ENCODE data around the gene ABTB2. TPM values are rescaled to one million over a fixed set of nuclear protein-coding genes. Genes with fewer than 3 reads are reported as not detected.

The ABTB2 gene
- total and polyA plus RNA-seq, 9 of the 15 experiments (the other 6 are each of a cell fraction or from before 2014, with no cell fraction given): 0.03 to 0.18 (median 0.12) TPM; not detected in 2

DNA sequence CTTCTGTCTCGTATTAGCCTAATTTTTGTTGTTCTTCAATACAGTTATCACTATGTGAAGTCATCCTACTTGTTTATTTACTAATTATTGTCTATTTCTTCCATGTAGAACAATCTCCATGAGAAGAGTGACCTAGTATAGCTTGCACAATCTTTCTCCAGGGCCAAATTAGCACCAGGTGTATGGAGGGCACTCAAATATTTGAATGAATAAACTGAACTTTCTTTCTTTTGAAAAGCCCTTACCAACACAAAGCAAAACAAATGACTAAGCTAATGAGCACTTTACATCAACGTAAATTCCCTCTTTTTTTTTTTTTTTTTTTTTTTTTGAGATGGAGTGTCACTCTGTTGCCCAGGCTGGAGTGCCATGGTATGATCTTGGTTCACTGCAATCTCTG is 34.2 kb downstream of the ABTB2 start:
- 4% methylated on average over 2 of the region's 2 CpGs for WGBS (ENCODE audit: insufficient coverage, low coverage, missing lambda C conversion rate)
- Histone ChIP-seq H4K20me1 (replicated peaks; ENCODE audit: control insufficient read depth, insufficient read depth, low read length) (no peaks in the 10 kb centered on the region), H3K79me2 (ENCODE audit: control insufficient read depth, insufficient read depth, low read length) (no peaks in the 10 kb centered on the region), H3K4me1 (replicated peaks in 1 of 2; ENCODE audit: control insufficient read depth in 2 of 2, insufficient read depth in 2 of 2, low read length in 2 of 2) (no peaks in the 10 kb centered on the region), H3K4me2 (ENCODE audit: insufficient read depth, low read length) (no peak overlapping the region), H3K27ac (ENCODE audit: extremely low read depth, low read depth, low read length) (no peak overlapping the region), H3K4me3 (no peak overlapping the region), H2AFZ (ENCODE audit: low read depth, low read length) (no peak overlapping the region), H3K36me3 (ENCODE audit: control insufficient read depth, insufficient read depth, low read length) (no peaks in the 10 kb centered on the region), H3K9me1 (ENCODE audit: control insufficient read depth, insufficient read depth, low read length) (no peaks in the 10 kb centered on the region), H3K27me3 (ENCODE audit: control insufficient read depth in 2 of 2, insufficient read depth in 2 of 2, low read length in 2 of 2) (peaks cover 1 to 33% of the 10 kb centered on the region in 2 experiments; a peak in 3 of 5 replicates), H3K9ac (ENCODE audit: insufficient read depth in 1 of 2, low read depth in 2 of 2, low read length in 2 of 2) (no peak overlapping the region), H3K9me3 (replicated peaks; ENCODE audit: control insufficient read depth, insufficient read depth, low read depth, low read length) (no peaks in the 10 kb centered on the region)
- no TSS peak for BruUV-seq (replicated peaks)
- in situ Hi-C loops (cut with MboI) (no loop called here), intact Hi-C loops (cut with micrococcal nuclease) (no loop called here)
- FAIRE-seq (no peak), DNase-seq (ENCODE audit: extremely low read depth in 1 of 4, low spot score in 3 of 4) (no peak), ATAC-seq (no peak)
- ChIA-PET CTCF (ENCODE audit: low intra/inter-chr PET ratio) (no interaction called here), POLR2A (no interaction called here)
- TF ChIP-seq ASH1L (IDR thresholded peaks at IDR 0.05; ENCODE audit: borderline replicate concordance, low read depth, partially characterized antibody): no peak

- Histone ChIP-seq H3K27me3 (ENCODE audit: control insufficient read depth in 2 of 2, insufficient read depth in 2 of 2, low read length in 2 of 2) (peaks cover 35 to 53% of the 10 kb centered on the region in 2 experiments), H3K4me2 (ENCODE audit: insufficient read depth, low read length) (no peak overlapping the region), H3K4me1 (replicated peaks in 1 of 2; ENCODE audit: control insufficient read depth in 2 of 2, insufficient read depth in 2 of 2, low read length in 2 of 2) (no peaks in the 10 kb centered on the region), H3K36me3 (ENCODE audit: control insufficient read depth, insufficient read depth, low read length) (no peaks in the 10 kb centered on the region), H3K79me2 (ENCODE audit: control insufficient read depth, insufficient read depth, low read length) (no peaks in the 10 kb centered on the region), H3K9me3 (replicated peaks; ENCODE audit: control insufficient read depth, insufficient read depth, low read depth, low read length) (no peaks in the 10 kb centered on the region), H3K9me1 (ENCODE audit: control insufficient read depth, insufficient read depth, low read length) (no peaks in the 10 kb centered on the region), H3K9ac (ENCODE audit: insufficient read depth in 1 of 2, low read depth in 2 of 2, low read length in 2 of 2) (no peak overlapping the region), H4K20me1 (replicated peaks; ENCODE audit: control insufficient read depth, insufficient read depth, low read length) (no peaks in the 10 kb centered on the region; the same call in none of the 2 replicates), H2AFZ (ENCODE audit: low read depth, low read length) (no peak overlapping the region), H3K27ac (ENCODE audit: extremely low read depth, low read depth, low read length) (no peak overlapping the region), H3K4me3 (no peak overlapping the region)
- BruUV-seq (replicated peaks): no TSS peak
- CTCF ChIA-PET (ENCODE audit: low intra/inter-chr PET ratio): no interaction called here
- ATAC-seq (no peak), FAIRE-seq (no peak), DNase-seq (ENCODE audit: extremely low read depth in 1 of 4, low spot score in 3 of 4) (no peak)
- WGBS (ENCODE audit: insufficient coverage, low coverage, missing lambda C conversion rate): 0% methylated on average over 4 of the region's 4 CpGs
- in situ Hi-C loops (cut with MboI) (no loop called here), intact Hi-C loops (cut with micrococcal nuclease) (no loop called here)
- POLR2A ChIA-PET: interaction anchor here (0.5 to 2.1 kb wide), 5 partner anchors 14 to 671 kb away, joined by 3 to 4 read pairs (median 4); no protein-coding TSS in a partner anchor
- TF ChIP-seq MAFG (tag; conservative IDR thresholded peaks at IDR 0.05) (peak; percentile 17; the same call in 1 of the 2 replicates), ATF7 (IDR thresholded peaks at IDR 0.05) (peak; percentile 84), JUND (IDR thresholded peaks at IDR 0.05; ENCODE audit: borderline replicate concordance, low read depth, low read length) (0 out of 2 replicates have a peak, but pooled peaks have one; percentile 11), JUND (tag; IDR thresholded peaks at IDR 0.05; ENCODE audit: borderline replicate concordance, low read depth, low read length) (peak; percentile 24; the same call in 1 of the 3 replicates), ATF1 (CRISPR knock-in tag; IDR thresholded peaks at IDR 0.05) (no peak), ATF1 (tag; IDR thresholded peaks at IDR 0.05) (0 out of 2 replicates have a peak, but pooled peaks have one; percentile 25), HOXB6 (CRISPR knock-in tag; IDR thresholded peaks at IDR 0.05; ENCODE audit: borderline replicate concordance) (no peak), ZNF398 (CRISPR knock-in tag; IDR thresholded peaks at IDR 0.05) (no peak), TBL1XR1 (IDR thresholded peaks at IDR 0.05; ENCODE audit: low read length in 2 of 2) (no peak)
- TF ChIP-seq, protein P1, sequence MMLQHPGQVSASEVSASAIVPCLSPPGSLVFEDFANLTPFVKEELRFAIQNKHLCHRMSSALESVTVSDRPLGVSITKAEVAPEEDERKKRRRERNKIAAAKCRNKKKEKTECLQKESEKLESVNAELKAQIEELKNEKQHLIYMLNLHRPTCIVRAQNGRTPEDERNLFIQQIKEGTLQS (IDR thresholded peaks at IDR 0.05): peak; percentile 74
- TF ChIP-seq, protein P1 (CRISPR knock-in tag; conservative IDR thresholded peaks at IDR 0.05): no peak
Observed at GRCh38 chr11:34318111-34319037, 39.4 kb downstream of the ABTB2 start.

All from K562 (cell line).